SK-N-SH treated with all-trans-retinoic acid at 6 μM for 48 hours (cell line): Measurements from ENCODE around the gene GNG10.

ENCODE experiments used
- ATAC-seq: fragments of 200-7000 bp; cut with Tn5 transposase; 3 replicates; pipeline ENCODE4 v1.9.1; 2020; ENCODE audit warnings: mild to moderate bottlenecking, moderate library complexity
- CSDC2 ChIP-seq: fragments of 250-450 bp; sonication (Bioruptor Pico); IDR thresholded peaks from 2 replicates; pipeline ENCODE4 v1.5.0; 2020; ENCODE audit warnings: mild to moderate bottlenecking, moderate library complexity
- ESRRG ChIP-seq: fragments of 250-450 bp; sonication (Bioruptor Pico); IDR thresholded peaks from 2 replicates; pipeline ENCODE4 v1.6.1; 2021; ENCODE audit warnings: mild to moderate bottlenecking
- GLIS3 ChIP-seq: fragments of 250-450 bp; sonication (Bioruptor Pico); IDR thresholded peaks from 2 replicates; pipeline ENCODE4 v1.5.0; 2020; ENCODE audit warnings: mild to moderate bottlenecking, moderate library complexity
- ISL1 ChIP-seq: fragments of 250-450 bp; sonication (Bioruptor Pico); IDR thresholded peaks from 2 replicates; pipeline ENCODE4 v2.1.2; 2022; ENCODE audit warnings: mild to moderate bottlenecking, moderate library complexity
- OSR1 ChIP-seq: fragments of 250-450 bp; sonication (Bioruptor Pico); IDR thresholded peaks from 2 replicates; pipeline ENCODE4 v1.8.0; 2022; ENCODE audit warnings: moderate library complexity, mild to moderate bottlenecking, inconsistent platforms
- PPARA ChIP-seq: fragments of 250-450 bp; sonication (Bioruptor Pico); IDR thresholded peaks from 2 replicates; pipeline ENCODE4 v1.5.0; 2020; ENCODE audit warnings: mild to moderate bottlenecking, borderline replicate concordance
- RARB ChIP-seq: fragments of 250-450 bp; sonication (Bioruptor Pico); IDR thresholded peaks from 2 replicates; pipeline ENCODE4 v1.8.0; 2021; ENCODE audit warnings: mild to moderate bottlenecking, moderate library complexity
- TCF4 ChIP-seq: fragments of 250-450 bp; sonication (Bioruptor Pico); IDR thresholded peaks from 2 replicates; pipeline ENCODE4 v1.8.0; 2021; ENCODE audit warnings: mild to moderate bottlenecking, moderate library complexity, borderline replicate concordance
- ZC3H10 ChIP-seq: fragments of 250-450 bp; sonication (Bioruptor Pico); IDR thresholded peaks from 2 replicates; pipeline ENCODE4 v1.5.1; 2021; ENCODE audit warnings: mild to moderate bottlenecking, moderate library complexity
- ZFP3 ChIP-seq: fragments of 250-450 bp; sonication (Bioruptor Pico); IDR thresholded peaks from 2 replicates; pipeline ENCODE4 v1.5.0; 2020; ENCODE audit warnings: mild to moderate bottlenecking, moderate library complexity
- ZFP30 ChIP-seq: fragments of 450-650 bp; formaldehyde crosslinking; IDR thresholded peaks from 2 replicates; pipeline ENCODE4 v1.5.0; 2022; ENCODE audit warnings: mild to moderate bottlenecking, moderate library complexity
- ZNF565 ChIP-seq: fragments of 450-650 bp; formaldehyde crosslinking; conservative IDR thresholded peaks from 2 replicates; pipeline ENCODE4 v1.5.0; 2020; ENCODE audit warnings: low read depth, mild to moderate bottlenecking, moderate library complexity
- ZNF70 ChIP-seq: fragments of 450-650 bp; formaldehyde crosslinking; IDR thresholded peaks from 2 replicates; pipeline ENCODE4 v1.5.0; 2020; ENCODE audit warnings: mild to moderate bottlenecking, moderate library complexity
- ZNF8 ChIP-seq: fragments of 450-650 bp; formaldehyde crosslinking; IDR thresholded peaks from 2 replicates; pipeline ENCODE4 v1.5.0; 2020; ENCODE audit warnings: mild to moderate bottlenecking, moderate library complexity
- TF ChIP-seq, protein P1 (sequence below): fragments of 250-450 bp; sonication (Bioruptor Pico); IDR thresholded peaks from 2 replicates; pipeline ENCODE4 v1.8.0; 2021; ENCODE audit warnings: low read depth, mild to moderate bottlenecking, moderate library complexity, borderline replicate concordance
- TF ChIP-seq, protein P2 (sequence below): fragments of 250-450 bp; sonication (Bioruptor Pico); IDR thresholded peaks from 2 replicates; pipeline ENCODE4 v1.5.1; 2021; ENCODE audit warnings: mild to moderate bottlenecking, moderate library complexity
- TF ChIP-seq, protein P3 (sequence below): fragments of 250-450 bp; sonication (Bioruptor Pico); IDR thresholded peaks from 2 replicates; pipeline ENCODE4 v1.5.1; 2020; ENCODE audit warnings: low read depth, mild to moderate bottlenecking, moderate library complexity

Gene GNG10

DNA sequence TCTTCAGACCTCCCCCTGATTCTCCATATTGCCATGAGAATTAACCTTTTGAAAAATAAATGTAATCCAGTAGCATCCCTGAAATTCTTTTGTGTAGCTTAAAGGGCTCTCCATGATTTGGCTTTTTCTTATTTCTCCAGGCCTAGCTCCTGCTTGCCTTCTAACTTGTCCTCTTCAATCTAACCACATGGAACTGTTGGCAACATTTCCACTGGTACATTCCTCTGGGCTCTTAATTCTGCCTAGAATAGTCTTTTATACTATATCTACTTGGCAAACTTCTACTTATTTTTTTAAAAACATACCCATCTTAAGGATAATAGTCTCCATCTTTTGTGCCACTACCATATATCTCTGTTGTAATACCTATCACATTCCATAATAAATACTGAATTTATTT lies 54.1 kb downstream of the GNG10 start:
- TF ChIP-seq CSDC2 (no peak), ZC3H10 (CRISPR knock-in tag) (no peak), GLIS3 (CRISPR knock-in tag) (no peak), RARB (CRISPR knock-in tag) (no peak), PPARA (CRISPR knock-in tag) (no peak), ZFP3 (CRISPR knock-in tag) (no peak), ISL1 (CRISPR knock-in tag) (no peak), ZNF8 (CRISPR knock-in tag) (no peak), ZNF565 (no peak), ZNF70 (CRISPR knock-in tag) (no peak), TCF4 (CRISPR knock-in tag) (no peak), OSR1 (CRISPR knock-in tag) (no peak), ZFP30 (no peak)
- TF ChIP-seq, protein P1, sequence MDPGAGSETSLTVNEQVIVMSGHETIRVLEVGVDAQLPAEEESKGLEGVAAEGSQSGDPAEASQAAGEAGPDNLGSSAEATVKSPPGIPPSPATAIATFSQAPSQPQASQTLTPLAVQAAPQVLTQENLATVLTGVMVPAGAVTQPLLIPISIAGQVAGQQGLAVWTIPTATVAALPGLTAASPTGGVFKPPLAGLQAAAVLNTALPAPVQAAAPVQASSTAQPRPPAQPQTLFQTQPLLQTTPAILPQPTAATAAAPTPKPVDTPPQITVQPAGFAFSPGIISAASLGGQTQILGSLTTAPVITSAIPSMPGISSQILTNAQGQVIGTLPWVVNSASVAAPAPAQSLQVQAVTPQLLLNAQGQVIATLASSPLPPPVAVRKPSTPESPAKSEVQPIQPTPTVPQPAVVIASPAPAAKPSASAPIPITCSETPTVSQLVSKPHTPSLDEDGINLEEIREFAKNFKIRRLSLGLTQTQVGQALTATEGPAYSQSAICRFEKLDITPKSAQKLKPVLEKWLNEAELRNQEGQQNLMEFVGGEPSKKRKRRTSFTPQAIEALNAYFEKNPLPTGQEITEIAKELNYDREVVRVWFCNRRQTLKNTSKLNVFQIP (CRISPR knock-in tag), result no peak
- TF ChIP-seq, protein P2, sequence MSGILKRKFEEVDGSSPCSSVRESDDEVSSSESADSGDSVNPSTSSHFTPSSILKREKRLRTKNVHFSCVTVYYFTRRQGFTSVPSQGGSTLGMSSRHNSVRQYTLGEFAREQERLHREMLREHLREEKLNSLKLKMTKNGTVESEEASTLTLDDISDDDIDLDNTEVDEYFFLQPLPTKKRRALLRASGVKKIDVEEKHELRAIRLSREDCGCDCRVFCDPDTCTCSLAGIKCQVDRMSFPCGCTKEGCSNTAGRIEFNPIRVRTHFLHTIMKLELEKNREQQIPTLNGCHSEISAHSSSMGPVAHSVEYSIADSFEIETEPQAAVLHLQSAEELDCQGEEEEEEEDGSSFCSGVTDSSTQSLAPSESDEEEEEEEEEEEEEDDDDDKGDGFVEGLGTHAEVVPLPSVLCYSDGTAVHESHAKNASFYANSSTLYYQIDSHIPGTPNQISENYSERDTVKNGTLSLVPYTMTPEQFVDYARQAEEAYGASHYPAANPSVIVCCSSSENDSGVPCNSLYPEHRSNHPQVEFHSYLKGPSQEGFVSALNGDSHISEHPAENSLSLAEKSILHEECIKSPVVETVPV, result no peak
- ATAC-seq, result no peak

DNA sequence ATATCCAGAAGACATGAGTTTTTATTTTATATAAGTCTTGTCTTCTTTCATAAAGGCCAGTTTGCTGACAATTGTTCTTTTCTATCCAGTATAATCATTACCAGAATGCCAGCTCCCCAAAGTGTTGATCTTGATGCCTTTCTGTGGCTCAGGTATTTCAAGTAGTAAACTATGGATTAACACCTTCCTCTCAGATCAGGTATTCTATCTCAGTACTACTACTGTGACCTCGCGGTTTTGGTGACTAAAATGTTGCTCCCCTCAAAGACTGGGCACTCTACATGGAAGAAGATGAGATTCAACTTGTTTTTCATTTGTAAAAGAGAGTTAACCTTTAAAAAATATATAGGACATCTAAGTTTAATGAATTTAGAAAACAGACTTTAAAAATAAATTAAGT lies 58.1 kb downstream of the GNG10 start:
- TF ChIP-seq, protein P1 (CRISPR knock-in tag), result no peak
- no peak for TF ChIP-seq GLIS3 (CRISPR knock-in tag)
- no peak for TF ChIP-seq OSR1 (CRISPR knock-in tag)
- no peak for TF ChIP-seq ZNF565
- no peak for TF ChIP-seq CSDC2
- TF ChIP-seq ZC3H10 (CRISPR knock-in tag), result no peak
- no peak for TF ChIP-seq ZNF70 (CRISPR knock-in tag)
- TF ChIP-seq, protein P3, sequence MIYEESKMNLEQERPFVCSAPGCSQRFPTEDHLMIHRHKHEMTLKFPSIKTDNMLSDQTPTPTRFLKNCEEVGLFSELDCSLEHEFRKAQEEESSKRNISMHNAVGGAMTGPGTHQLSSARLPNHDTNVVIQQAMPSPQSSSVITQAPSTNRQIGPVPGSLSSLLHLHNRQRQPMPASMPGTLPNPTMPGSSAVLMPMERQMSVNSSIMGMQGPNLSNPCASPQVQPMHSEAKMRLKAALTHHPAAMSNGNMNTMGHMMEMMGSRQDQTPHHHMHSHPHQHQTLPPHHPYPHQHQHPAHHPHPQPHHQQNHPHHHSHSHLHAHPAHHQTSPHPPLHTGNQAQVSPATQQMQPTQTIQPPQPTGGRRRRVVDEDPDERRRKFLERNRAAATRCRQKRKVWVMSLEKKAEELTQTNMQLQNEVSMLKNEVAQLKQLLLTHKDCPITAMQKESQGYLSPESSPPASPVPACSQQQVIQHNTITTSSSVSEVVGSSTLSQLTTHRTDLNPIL (CRISPR knock-in tag), result no peak
- no peak for TF ChIP-seq ESRRG
- TF ChIP-seq ISL1 (CRISPR knock-in tag), result no peak
- TF ChIP-seq, all 23 proteins: peak for 0
- no peak for ATAC-seq
